Right lobe of liver (tissue), 6 donors: ENCODE data around the gene MIPEP. TPM values are rescaled to one million over a fixed set of nuclear protein-coding genes. Genes with fewer than 3 reads are reported as not detected.

ENCODE experiments used
- ATAC-seq, 4 donors: fragments of 200-7000 bp; cut with Tn5 transposase; one replicate each; pipeline ENCODE4 v1.9.1; 2020; ENCODE audit warnings: mild to moderate bottlenecking in 4 of 4, moderate library complexity in 4 of 4
- DNase-seq, 3 donors: peaks; one replicate each; pipeline ENCODE4 v3.0.0-alpha.2; 2020
- H3K27ac ChIP-seq, 3 donors: fragments of 200-600 bp; one replicate each; pipeline ENCODE4 v1.8.0; 2022
- H3K27me3 ChIP-seq, 2 donors: fragments of 200-600 bp; one replicate each; pipeline ENCODE4 v1.8.0; 2022
- H3K36me3 ChIP-seq, 4 donors: fragments of 200-600 bp; sonication (generic) in 1 of 4; one replicate each; pipeline versions ENCODE4 v1.5.1 to v1.8.0; 2017 to 2022; ENCODE audit warnings: control low read depth in 1 of 4
- H3K4me1 ChIP-seq, 4 donors: fragments of 200-600 bp; sonication (generic) in 1 of 4; one replicate each; pipeline versions ENCODE4 v1.5.1 to v1.8.0; 2017 to 2022; ENCODE audit warnings: control low read depth in 1 of 4
- H3K4me3 ChIP-seq, 3 donors: fragments of 200-600 bp; one replicate each; pipeline ENCODE4 v1.8.0; 2022
- H3K9me3 ChIP-seq, 4 donors: fragments of 200-600 bp; sonication (generic) in 1 of 4; one replicate each; pipeline versions ENCODE4 v1.5.1 to v1.8.0; 2017 to 2022; ENCODE audit warnings: control low read depth in 1 of 4
- CTCF ChIP-seq, 4 donors: fragments of 200-600 bp in 3 of 4; fragments of 450-650 bp in 1 of 4; IDR thresholded peaks; one replicate each; pipeline versions ENCODE4 v1.5.1 to v1.8.0; 2016 to 2022; ENCODE audit warnings: antibody characterized with exemption in 4 of 4, mild to moderate bottlenecking in 2 of 4
- POLR2A ChIP-seq: fragments of 450-650 bp; IDR thresholded peaks from one replicate; pipeline ENCODE4 v1.6.1; 2017; ENCODE audit warnings: antibody characterized with exemption, mild to moderate bottlenecking
- WGBS: methylation state at CpG from one replicate; pipeline ENCODE4 v1.1.6; 2018; ENCODE audit warnings: low coverage, low lambda C conversion rate; ENCODE audit not compliant: insufficient coverage; ENCODE audit errors: missing lambda C conversion rate; 5-methylcytosine and 5-hydroxymethylcytosine counted together
- intact Hi-C, 2 donors: fragments of 100-400 bp; cut with DNase I; formaldehyde crosslinking; loops; one replicate each; pipeline versions ENCODE4 v1.11.2 to v1.14.1; 2022
- total RNA-seq, 6 experiments: library from RNA; depleted of rRNA in 2 of 6; stranded (reverse); fragments of >200 nt in 2 of 6; fragmentation: NEBNext Ultra II Directional in 3 of 6; extraction: Animal tissue kit (Norgen Biotek cat#: 25700) in 3 of 6; gene quantifications; one replicate each; pipeline versions ENCODE4 v1.1.0 to v1.2.4, GENCODE V29; 2016 to 2023
- donor health status: DM: no; HTN: yes; CAD: no.
- donor health status: DM: no; HTN: no; CAD: no.
- donor health status: DM: no; HTN: no; CAD: no.
- donor health status: DM: no; HTN: yes; CAD: no.
- donor health status: DM: no; HTN: yes; CAD: no.

MIPEP gene
- total RNA-seq, 6 experiments from 2014 or later: 8.2 to 15.2 (median 11.8) TPM

GRCh38 chr13:23850134-23850533, 39.1 kb downstream of the MIPEP start:
- intact Hi-C loops: no loop called here
- H3K27me3 ChIP-seq: no peaks in the 10 kb centered on the region
- no peak overlapping the region for H3K27ac ChIP-seq
- WGBS: 100% methylated on average over 1 of the region's 1 CpG
- no peaks in the 10 kb centered on the region for H3K4me1 ChIP-seq
- TF ChIP-seq CTCF (IDR thresholded peaks at IDR 0.05) (no peak), POLR2A (no peak)
- no peaks in the 10 kb centered on the region for H3K36me3 ChIP-seq
- H3K4me3 ChIP-seq: no peak overlapping the region
- ATAC-seq (no peak), DNase-seq (no peak)
- H3K9me3 ChIP-seq: no peaks in the 10 kb centered on the region

- TF ChIP-seq POLR2A (no peak), CTCF (IDR thresholded peaks at IDR 0.05) (no peak)
- DNase-seq: no peak
- WGBS: 74% methylated on average over 2 of the region's 2 CpGs
- no peaks in the 10 kb centered on the region for H3K27me3 ChIP-seq
- no peak overlapping the region for H3K4me3 ChIP-seq
- no peaks in the 10 kb centered on the region for H3K9me3 ChIP-seq
- H3K4me1 ChIP-seq: no peaks in the 10 kb centered on the region
- no peak overlapping the region for H3K27ac ChIP-seq
- ATAC-seq: no peak
- intact Hi-C loops: no loop called here
- no peaks in the 10 kb centered on the region for H3K36me3 ChIP-seq
Measured at GRCh38 chr13:23849670-23850069, 39.5 kb downstream of the MIPEP start.

- Histone ChIP-seq H3K27ac (no peak overlapping the region), H3K27me3 (no peaks in the 10 kb centered on the region), H3K36me3 (no peaks in the 10 kb centered on the region), H3K9me3 (no peaks in the 10 kb centered on the region), H3K4me3 (no peak overlapping the region), H3K4me1 (no peaks in the 10 kb centered on the region)
- WGBS: 60% methylated on average over 4 of the region's 8 CpGs
- DNase-seq: no peak
- no peak for ATAC-seq
- intact Hi-C loops: no loop called here
- no peak for TF ChIP-seq CTCF (IDR thresholded peaks at IDR 0.05)
- TF ChIP-seq POLR2A: no peak
Measured at GRCh38 chr13:23848646-23849141, 40.5 kb downstream of the MIPEP start.

GRCh38 chr13:23848019-23848418, 41.2 kb downstream of the MIPEP start:
- TF ChIP-seq CTCF (IDR thresholded peaks at IDR 0.05) (no peak), POLR2A (no peak)
- no peaks in the 10 kb centered on the region for H3K4me1 ChIP-seq
- H3K27me3 ChIP-seq: no peaks in the 10 kb centered on the region
- no peak overlapping the region for H3K4me3 ChIP-seq
- no peak for DNase-seq
- WGBS: 89% methylated on average over 2 of the region's 2 CpGs
- intact Hi-C loops: no loop called here
- H3K27ac ChIP-seq: no peak overlapping the region
- ATAC-seq: no peak
- H3K36me3 ChIP-seq: no peaks in the 10 kb centered on the region
- no peaks in the 10 kb centered on the region for H3K9me3 ChIP-seq

GRCh38 chr13:23847497-23847896, 41.7 kb downstream of the MIPEP start:
- Histone ChIP-seq H3K36me3 (no peaks in the 10 kb centered on the region), H3K4me1 (no peaks in the 10 kb centered on the region), H3K9me3 (no peaks in the 10 kb centered on the region), H3K27ac (no peak overlapping the region), H3K27me3 (no peaks in the 10 kb centered on the region), H3K4me3 (no peak overlapping the region)
- 68% methylated on average over 2 of the region's 2 CpGs for WGBS
- TF ChIP-seq CTCF (IDR thresholded peaks at IDR 0.05) (no peak), POLR2A (no peak)
- intact Hi-C loops: no loop called here
- ATAC-seq (no peak), DNase-seq (no peak)
